Tibial nerve (tissue), 4 donors: Measurements from ENCODE around the gene C2CD4A.

Experiments used
- CTCF ChIP-seq, 5 experiments: fragments of 200-600 bp in 3 of 5; fragments of 450-650 bp in 2 of 5; sonication (generic) in 3 of 5; IDR thresholded peaks; one replicate each; pipeline ENCODE4 v1.5.1; 2016 to 2019; ENCODE audit warnings: antibody characterized with exemption in 5 of 5, mild to moderate bottlenecking in 3 of 5, moderate library complexity in 2 of 5
- EP300 ChIP-seq, 2 donors: sonication (generic); formaldehyde crosslinking; IDR thresholded peaks; one replicate each; pipeline ENCODE4 v1.6.1; 2017; ENCODE audit warnings: antibody characterized with exemption in 2 of 2, mild to moderate bottlenecking in 1 of 2
- POLR2A ChIP-seq, 2 donors: fragments of 450-650 bp; IDR thresholded peaks; one replicate each; pipeline ENCODE4 v1.6.1; 2017; ENCODE audit warnings: antibody characterized with exemption in 2 of 2, mild to moderate bottlenecking in 2 of 2, moderate library complexity in 2 of 2

DNA sequence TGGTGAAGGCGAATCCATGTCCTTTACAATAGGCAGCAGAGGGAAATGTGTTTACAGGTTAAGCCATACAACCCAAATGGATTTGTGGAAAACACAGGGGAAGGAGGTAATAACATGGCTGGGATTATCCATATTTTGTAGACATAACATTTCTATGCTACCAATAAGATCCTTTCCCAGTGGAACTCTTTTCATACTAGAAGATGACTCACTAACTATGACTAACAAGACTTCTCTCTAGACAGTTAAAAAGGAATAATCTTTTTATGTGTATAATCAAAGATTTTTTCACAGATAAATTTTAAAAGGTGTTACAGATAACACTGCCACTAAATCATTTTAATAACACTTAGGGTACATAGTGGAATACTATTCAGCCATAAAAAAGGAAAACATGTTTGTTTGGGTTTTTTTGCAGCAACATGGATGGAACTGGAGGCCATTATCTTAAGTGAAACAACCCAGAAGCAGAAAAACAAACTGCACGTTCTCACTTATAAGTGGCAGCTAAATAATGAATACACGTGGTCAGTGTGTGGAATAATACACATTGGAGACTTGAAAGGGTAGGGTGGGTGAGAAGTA lies 46.1 kb upstream of the C2CD4A start:
- TF ChIP-seq CTCF (IDR thresholded peaks at IDR 0.05): no peak
- no peak for TF ChIP-seq POLR2A (IDR thresholded peaks at IDR 0.05)
- TF ChIP-seq EP300 (IDR thresholded peaks at IDR 0.05): no peak
